GM21390 (cell line): ENCODE data around the gene PPP2R5B.

Experiments used
- ATAC-seq: cut with Tn5 transposase; IDR thresholded peaks from one replicate; pipeline ENCODE4 v1.9.1; 2021; ENCODE audit not compliant: unreplicated experiment

Gene PPP2R5B

DNA sequence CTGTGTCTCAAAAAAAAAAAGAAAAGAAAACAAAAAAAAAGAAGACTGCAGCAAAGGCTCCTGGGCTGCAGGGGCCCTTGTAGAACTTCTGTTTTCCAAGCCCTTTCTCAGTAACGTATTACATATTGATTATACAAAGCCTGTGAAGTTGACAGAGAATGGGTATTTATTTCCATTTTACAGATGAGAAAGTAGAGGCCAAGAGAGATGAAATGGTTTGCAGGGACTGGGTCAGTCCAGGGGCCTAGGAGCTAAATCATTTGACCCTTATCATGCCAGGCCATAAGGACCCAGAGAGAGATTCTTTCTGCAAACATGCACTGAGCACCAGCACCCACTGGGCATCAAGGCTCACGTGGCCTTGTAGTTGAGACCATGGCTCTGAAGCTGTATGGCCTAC is 4.5 kb downstream of the PPP2R5B start:
- ATAC-seq = no peak

- ATAC-seq = no peak
Observed at GRCh38 chr11:64929625-64930024, 5.1 kb downstream of the PPP2R5B start.

GRCh38 chr11:64930340-64930739 is 5.9 kb downstream of the PPP2R5B start:
- ATAC-seq = no peak

GRCh38 chr11:64931290-64931689 is 6.8 kb downstream of the PPP2R5B start:
- no peak for ATAC-seq

DNA sequence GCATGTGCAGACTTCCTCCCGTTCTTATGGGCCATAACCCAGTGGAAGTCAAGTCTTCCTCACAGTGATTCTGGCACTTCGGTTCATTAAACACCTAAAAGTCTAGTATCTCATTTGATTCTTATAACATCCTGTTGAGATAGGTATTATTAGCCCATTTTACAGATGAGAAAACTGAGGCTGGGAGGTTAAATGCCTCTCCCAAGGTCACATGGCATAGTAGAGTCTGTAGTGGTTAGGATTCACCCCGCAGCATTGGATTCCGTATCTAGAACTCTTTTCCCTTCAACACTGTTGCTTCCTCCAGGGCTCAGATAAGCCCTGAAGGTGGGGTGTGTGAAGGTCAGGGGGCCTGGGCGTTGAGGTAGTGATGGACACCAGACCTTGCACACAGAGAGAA is 7.8 kb downstream of the PPP2R5B start:
- ATAC-seq = no peak

- ATAC-seq = no peak
Observed at GRCh38 chr11:64933213-64933934, 8.9 kb downstream of the PPP2R5B start.

DNA sequence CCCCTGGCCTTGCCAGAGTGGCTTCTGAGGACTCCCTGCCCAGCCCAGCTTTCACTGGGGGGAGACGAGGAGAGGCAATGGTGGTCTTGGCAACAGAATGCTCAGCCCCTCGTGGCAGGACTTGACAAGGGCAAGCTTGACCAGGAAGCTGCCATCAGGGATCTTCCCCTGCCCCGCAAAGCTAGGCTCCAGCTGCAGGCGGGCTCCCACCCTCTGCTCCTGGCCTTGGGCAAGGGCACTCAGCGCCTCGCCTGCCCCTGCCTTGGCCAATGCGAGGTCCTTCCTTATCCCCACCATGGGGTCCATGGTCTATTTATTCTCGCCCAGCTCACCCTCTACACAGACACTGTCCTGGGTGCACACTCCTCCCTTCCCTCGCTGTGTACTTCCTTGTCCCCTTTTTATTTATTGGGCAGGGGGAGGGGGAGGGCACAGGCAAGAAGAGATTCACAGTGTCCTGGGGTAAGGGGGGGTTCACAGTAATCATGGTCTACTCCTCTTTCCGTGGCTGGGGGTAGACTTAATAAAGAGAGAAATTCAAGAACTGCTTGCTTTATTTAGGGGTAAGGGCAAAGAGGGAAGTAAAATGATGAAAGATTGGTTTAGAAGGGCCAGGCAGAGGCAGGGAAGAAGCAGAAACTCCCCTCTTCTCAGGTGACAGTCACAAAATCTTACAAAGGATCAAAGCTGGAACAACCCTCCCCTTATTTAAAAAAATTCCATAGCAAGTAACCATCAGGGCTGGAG is 9.6 kb downstream of the PPP2R5B start:
- no peak for ATAC-seq

DNA sequence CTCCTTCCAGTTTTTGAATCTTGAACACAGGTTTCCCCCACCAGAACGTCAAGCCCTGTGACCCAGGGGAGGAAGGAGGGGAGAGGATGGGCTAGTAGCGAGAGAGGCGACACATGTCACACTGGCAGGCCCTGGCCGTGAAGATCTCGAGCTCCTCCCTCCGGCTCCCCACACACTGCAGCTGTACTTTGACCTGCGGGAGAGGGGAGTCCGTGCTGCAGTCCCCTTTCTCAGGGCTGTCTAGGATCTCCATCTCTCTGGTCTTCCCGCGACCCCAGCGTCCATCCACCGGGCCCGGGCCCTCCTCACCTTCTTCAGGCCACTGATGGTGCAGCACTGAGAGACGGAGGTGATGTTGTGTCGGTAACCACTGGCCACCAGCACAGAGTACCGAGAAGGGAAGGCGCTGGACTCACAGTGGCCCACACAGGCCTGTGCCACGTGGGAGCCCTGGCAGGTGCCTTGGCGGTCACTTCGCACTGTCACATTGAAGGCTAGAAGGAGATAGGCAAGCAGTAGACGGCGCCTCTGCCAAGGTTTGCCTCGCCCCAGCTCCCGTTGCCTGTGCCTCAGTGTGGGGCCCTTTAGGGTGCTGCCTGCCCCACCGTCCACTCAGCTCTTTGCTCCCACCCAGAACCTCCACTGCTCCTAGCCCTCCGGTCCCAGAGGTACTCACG is 10.3 kb downstream of the PPP2R5B start:
- no peak for ATAC-seq

GRCh38 chr11:64935359-64936081 is 11.0 kb downstream of the PPP2R5B start, which contains the start of gene GPHA2:
TSS of gene GPHA2 (minus strand) at chr11:64935893. CDS start at chr11:64935460, 433 bp downstream.
- no peak for ATAC-seq

GRCh38 chr11:64936539-64936938 is 12.1 kb downstream of the PPP2R5B start:
- ATAC-seq = no peak

GRCh38 chr11:64947208-64947814 is 22.8 kb downstream of the PPP2R5B start:
- ATAC-seq = no peak

DNA sequence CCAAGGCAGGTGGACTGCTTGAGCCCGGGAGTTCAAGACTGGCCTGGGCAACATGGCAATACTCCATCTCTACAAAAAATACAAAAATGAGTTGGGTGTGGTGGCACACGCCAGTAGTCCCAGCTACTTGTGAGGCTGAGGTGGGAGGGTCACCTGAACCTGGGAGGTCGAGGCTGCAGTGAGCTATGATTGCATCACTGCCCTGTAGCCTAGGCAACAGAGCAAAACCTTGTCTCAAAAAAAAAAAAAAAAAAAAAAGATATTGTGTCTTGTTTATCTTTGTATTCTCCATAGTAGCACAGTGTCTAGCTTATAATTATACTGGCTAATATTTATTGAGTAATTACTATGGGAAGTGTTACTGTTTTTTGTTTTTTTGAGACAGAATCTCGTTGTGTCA is 27.0 kb downstream of the PPP2R5B start:
- ATAC-seq = no peak

GRCh38 chr11:64954201-64954600 is 29.7 kb downstream of the PPP2R5B start:
- ATAC-seq = no peak

- no peak for ATAC-seq
Observed at GRCh38 chr11:64959498-64959897, 35.0 kb downstream of the PPP2R5B start.

DNA sequence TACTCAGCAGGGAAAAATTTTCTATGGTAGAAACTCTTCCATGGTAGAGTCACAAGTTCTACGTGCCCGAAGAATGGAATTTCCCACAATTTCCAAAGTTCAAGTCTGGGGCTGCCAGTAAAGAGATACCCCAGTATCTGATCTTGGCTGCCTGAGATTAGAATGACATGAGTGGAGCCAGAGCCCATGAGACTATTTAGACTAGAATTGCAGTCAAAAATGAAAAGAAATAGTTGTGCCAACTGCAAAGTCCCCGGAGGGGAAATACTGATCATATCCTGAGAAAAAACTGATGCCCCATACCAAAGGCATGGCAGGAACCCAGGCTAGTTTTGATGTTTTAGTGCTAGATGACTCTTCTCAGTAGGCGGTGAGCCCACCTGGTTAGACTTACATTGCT is 36.2 kb downstream of the PPP2R5B start:
- ATAC-seq = no peak

DNA sequence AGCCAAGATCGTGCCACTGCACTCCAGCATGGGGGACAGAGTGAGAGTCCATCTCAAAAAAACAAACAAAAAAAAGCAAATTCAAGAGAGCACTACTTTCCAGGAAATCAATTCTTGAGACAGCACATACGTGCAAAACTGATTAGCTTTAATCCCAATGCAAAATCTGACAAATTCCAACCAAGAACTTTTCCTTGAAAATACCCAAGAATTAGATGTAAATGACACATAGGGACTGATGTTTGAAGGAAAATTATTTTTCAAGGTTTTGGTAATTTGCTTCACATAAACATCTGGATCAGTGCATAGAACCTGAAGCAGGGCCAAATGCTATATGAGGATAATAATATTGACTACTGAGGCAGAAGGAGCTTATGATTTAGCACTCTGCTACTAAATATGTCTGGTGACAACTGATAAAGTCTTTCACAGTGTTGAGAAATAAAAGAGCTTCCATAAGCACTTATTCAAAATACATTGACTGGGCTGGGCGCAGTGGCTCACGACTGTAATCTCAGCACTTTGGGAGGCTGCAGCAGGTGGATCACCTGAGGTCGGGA is 38.7 kb downstream of the PPP2R5B start:
- no peak for ATAC-seq

DNA sequence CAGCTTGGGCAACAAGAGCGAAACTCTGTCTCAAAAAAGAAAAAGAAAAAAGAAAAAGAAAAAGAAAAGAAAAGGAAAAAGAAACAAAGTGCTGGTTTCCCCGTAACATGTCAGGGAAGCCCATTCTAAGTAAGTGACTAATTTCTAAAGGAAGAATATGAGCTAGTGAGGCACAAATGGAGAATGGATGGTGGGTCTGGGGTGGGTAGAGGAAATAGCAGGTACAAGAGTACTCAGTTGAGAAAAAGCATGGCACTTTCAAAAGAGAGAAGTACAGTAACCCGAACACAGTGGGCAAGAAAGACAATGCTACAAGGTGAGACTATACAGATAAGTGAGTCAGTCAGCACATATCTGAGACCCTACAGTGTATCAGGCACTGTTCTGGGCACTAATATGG is 42.9 kb downstream of the PPP2R5B start:
- ATAC-seq = no peak

DNA sequence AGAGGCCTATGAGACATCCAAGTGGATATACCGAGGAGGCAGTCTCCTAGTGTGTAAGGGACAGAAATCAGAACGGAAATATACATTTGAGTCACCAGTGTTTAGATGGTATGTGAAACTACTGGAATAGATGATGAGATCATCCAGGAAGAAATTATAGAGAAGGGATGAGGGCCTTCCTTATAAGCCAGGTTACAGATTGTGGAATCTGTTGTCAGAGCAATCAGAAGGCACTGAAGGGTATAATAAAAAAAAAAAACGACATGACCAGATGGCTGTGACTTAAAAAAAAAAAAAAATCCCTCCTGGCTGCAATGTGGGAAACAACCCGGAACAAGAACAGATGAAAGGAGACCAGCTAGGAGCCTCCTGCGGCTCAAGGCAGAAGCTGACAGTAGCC is 44.7 kb downstream of the PPP2R5B start:
- no peak for ATAC-seq

- ATAC-seq = no peak
Observed at GRCh38 chr11:64970731-64971151, 46.3 kb downstream of the PPP2R5B start.

DNA sequence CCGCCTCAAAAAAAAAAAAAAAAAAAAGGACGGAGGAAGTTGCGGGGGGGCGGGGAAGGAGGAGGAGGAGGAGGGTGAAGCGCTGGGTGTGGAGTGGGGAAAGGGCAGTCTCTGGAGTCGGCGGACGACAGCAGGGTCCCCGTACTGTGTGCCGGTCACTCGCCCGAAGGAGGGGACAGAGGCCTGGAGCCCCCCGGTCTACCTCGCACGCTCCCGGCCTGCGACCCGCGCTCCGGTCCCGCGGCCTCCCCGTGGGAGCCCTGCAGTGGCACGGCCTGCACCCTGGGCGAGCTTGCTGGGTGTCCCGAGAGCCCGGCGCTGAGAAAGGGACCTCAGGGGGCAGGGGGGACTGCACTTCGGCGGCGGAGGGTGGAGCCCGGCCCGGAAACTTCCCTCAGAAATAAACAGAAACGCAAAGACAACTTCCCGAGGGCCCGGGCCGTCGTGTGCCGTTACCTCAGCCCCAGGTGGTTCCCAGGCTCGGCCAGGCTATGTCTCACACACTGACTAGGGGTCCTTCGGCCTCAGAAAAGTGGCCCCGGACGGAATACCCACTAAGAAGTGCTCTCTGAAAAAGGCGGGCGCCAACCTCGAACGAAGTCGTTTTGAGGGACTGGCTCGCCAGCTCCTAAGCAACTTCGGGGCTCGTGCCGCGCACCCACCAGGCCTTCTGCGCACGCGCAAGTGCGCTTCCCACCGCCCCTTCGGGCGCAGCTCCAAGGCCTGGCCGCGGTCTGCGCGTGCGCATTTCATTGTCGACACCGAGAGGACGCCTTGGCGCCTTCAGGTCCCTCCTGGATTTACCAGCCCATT is 47.1 kb downstream of the PPP2R5B start, which contains the start of gene MAJIN:
MAJIN (minus strand) TSS at position 688 of the 813 bp plus-strand sequence. CDS start 12,703 bp downstream, outside the sequence.
- ATAC-seq = no peak
